Tibial artery (tissue), 4 donors: Measurements from ENCODE around the gene ARSI.

ENCODE experiments used
- DNase-seq, 2 donors: peaks; one replicate each; pipeline ENCODE4 v3.0.0-alpha.2; 2019
- H3K27ac ChIP-seq, 2 donors: fragments of 200-600 bp; sonication (generic) in 1 of 2; 1 replicate in 1 of 2; 2 replicates in 1 of 2; pipeline ENCODE4 v1.5.1; 2018 to 2019; ENCODE audit warnings: mild to moderate bottlenecking in 1 of 2
- H3K27me3 ChIP-seq, 2 donors: fragments of 200-600 bp; sonication (generic) in 1 of 2; one replicate each; pipeline versions ENCODE4 v1.5.1 to v1.6.0; 2016 to 2019
- H3K36me3 ChIP-seq, 3 donors: fragments of 200-600 bp; sonication (generic) in 2 of 3; one replicate each; pipeline ENCODE4 v1.5.1; 2016 to 2019; ENCODE audit warnings: mild to moderate bottlenecking in 2 of 3
- H3K4me1 ChIP-seq, 4 donors: fragments of 200-600 bp; sonication (generic) in 2 of 4; 1 replicate in 3 of 4; 2 replicates in 1 of 4; pipeline ENCODE4 v1.5.1; 2016 to 2019
- H3K4me3 ChIP-seq, 2 donors: fragments of 200-600 bp; sonication (generic) in 1 of 2; 1 replicate in 1 of 2; 2 replicates in 1 of 2; pipeline ENCODE4 v1.5.1; 2018 to 2019; ENCODE audit warnings: mild to moderate bottlenecking in 2 of 2
- H3K9me3 ChIP-seq, 3 donors: fragments of 200-600 bp; sonication (generic) in 1 of 3; one replicate each; pipeline ENCODE4 v1.5.1; 2016 to 2019
- CTCF ChIP-seq, 2 experiments: fragments of 200-600 bp in 1 of 2; fragments of 450-650 bp in 1 of 2; IDR thresholded peaks; one replicate each; pipeline ENCODE4 v1.5.1; 2017 to 2019; ENCODE audit warnings: antibody characterized with exemption in 2 of 2, mild to moderate bottlenecking in 1 of 2, moderate library complexity in 1 of 2
- intact Hi-C: fragments of 100-400 bp; cut with DNase I; formaldehyde crosslinking; loops from one replicate; pipeline ENCODE4 v1.15.0; 2023; ENCODE audit warnings: low total_unique reads

The ARSI gene

GRCh38 chr5:150294551-150295071, 8.1 kb downstream of the ARSI start:
- no peak overlapping the region for H3K27ac ChIP-seq

GRCh38 chr5:150293091-150293941, 9.4 kb downstream of the ARSI start:
- no peak overlapping the region for H3K4me3 ChIP-seq
- no peaks in the 10 kb centered on the region for H3K9me3 ChIP-seq
- no peak overlapping the region for H3K27ac ChIP-seq
- H3K27me3 ChIP-seq: peaks cover 0 to 10% of the 10 kb centered on the region in 2 donors
- peaks cover 0 to 9% (median 0%) of the 10 kb centered on the region in 4 donors for H3K4me1 ChIP-seq
- intact Hi-C loops: no loop called here
- no peak for TF ChIP-seq CTCF (IDR thresholded peaks at IDR 0.05)
- DNase-seq: no peak
- no peaks in the 10 kb centered on the region for H3K36me3 ChIP-seq

More at GRCh38 chr5:150294551-150295071, 8.1 kb downstream of the ARSI start:
- Histone ChIP-seq H3K9me3 (no peaks in the 10 kb centered on the region), H3K4me3 (no peak overlapping the region), H3K4me1 (peaks cover 0 to 9% (median 0%) of the 10 kb centered on the region in 4 donors), H3K27me3 (peaks cover 0 to 8% of the 10 kb centered on the region in 2 donors), H3K36me3 (no peaks in the 10 kb centered on the region)
- intact Hi-C loops: no loop called here
- no peak for TF ChIP-seq CTCF (IDR thresholded peaks at IDR 0.05)
- DNase-seq: no peak

- Histone ChIP-seq H3K9me3 (no peaks in the 10 kb centered on the region), H3K4me1 (peaks cover 0 to 9% (median 0%) of the 10 kb centered on the region in 4 donors), H3K27ac (no peak overlapping the region), H3K36me3 (no peaks in the 10 kb centered on the region), H3K27me3 (peaks cover 0 to 10% of the 10 kb centered on the region in 2 donors), H3K4me3 (no peak overlapping the region)
- DNase-seq: no peak
- intact Hi-C loops: no loop called here
- no peak for TF ChIP-seq CTCF (IDR thresholded peaks at IDR 0.05)
These were observed 11.0 kb downstream of the ARSI start for GRCh38 chr5:150291388-150292385.

- Histone ChIP-seq H3K4me3 (no peak within 1 kb of the TSS), H3K27ac (no peak within 1 kb of the TSS), H3K4me1 (peaks cover 0 to 2% (median 0%) of the 10 kb centered on the region in 4 donors), H3K36me3 (no peaks in the 10 kb centered on the region), H3K9me3 (no peaks in the 10 kb centered on the region), H3K27me3 (peaks cover 0 to 10% of the 10 kb centered on the region in 2 donors)
- no peak for TF ChIP-seq CTCF (IDR thresholded peaks at IDR 0.05)
- no peak for DNase-seq
- intact Hi-C loops: no loop called here
These were observed 12.9 kb downstream of the ARSI start, which contains the start of gene CAMK2A for GRCh38 chr5:150289551-150290390. CAMK2A (minus strand) TSS chr5:150289773; CDS start chr5:150289625, 148 bp downstream.
